ENCODE results near the gene PTCD1.

The PTCD1 gene

DNA sequence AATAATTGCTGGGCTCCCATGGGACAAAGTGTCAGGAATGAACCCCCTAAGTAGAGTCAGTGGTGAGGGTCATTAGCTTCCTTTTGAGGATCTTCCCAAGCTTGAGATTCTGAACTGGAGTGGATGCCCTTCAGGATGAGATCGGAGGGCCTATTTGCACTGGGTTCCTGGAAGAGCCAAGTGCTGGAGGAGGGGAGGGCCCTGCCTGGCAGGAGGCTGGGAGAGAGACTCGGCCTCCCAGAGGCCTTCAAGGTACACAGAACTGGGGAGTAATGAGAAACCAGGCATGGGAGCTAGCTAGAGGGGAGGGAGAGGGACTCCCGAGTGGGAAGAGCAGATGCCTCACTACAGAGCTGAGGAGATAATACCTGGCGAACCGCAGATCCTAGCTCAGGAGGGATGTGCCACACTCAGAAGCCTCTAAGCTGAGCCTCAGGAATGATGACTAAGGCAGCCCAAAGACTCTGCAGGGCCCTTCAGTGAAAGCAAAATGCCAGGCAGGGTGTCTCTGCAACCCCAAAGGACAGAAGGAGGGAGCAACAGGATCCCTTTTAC, 39.6 kb downstream of the PTCD1 start:
- no peak overlapping the region for H2BK5ac ChIP-seq (ENCODE audit: low read length)
- no peaks in the 10 kb centered on the region for H3K79me2 ChIP-seq (ENCODE audit: control insufficient read depth, insufficient read depth, low read length)
- H3K18ac ChIP-seq (ENCODE audit: low read length): no peak overlapping the region
- peaks cover 8% of the 10 kb centered on the region for H3K79me1 ChIP-seq (ENCODE audit: low read length)
- peaks cover 24% of the 10 kb centered on the region for H3K36me3 ChIP-seq (ENCODE audit: control insufficient read depth, insufficient read depth, low read length)
- no peak overlapping the region for H2AK5ac ChIP-seq (ENCODE audit: low read length)
- no peak overlapping the region for H2BK120ac ChIP-seq (ENCODE audit: low read depth, low read length)
- no peak overlapping the region for H3K4me2 ChIP-seq (ENCODE audit: low read length)
- no peak overlapping the region for H2BK15ac ChIP-seq (replicated peaks; ENCODE audit: low read depth)
- no peaks in the 10 kb centered on the region for H3K4me1 ChIP-seq (ENCODE audit: control insufficient read depth, low read depth, low read length)
- no peak overlapping the region for H3K56ac ChIP-seq (ENCODE audit: low read length)
- H3K23ac ChIP-seq (ENCODE audit: low read length): no peak overlapping the region
- H3K27ac ChIP-seq (ENCODE audit: low read depth, low read length): no peak overlapping the region
- H4K8ac ChIP-seq (ENCODE audit: low read depth, low read length): no peak overlapping the region
- no peak for DNase-seq
- H3K27me3 ChIP-seq (ENCODE audit: insufficient read depth, low read length, poor library complexity): no peaks in the 10 kb centered on the region
- no CpG with 5 or more reads among the region's 5 CpGs for WGBS (ENCODE audit: extremely low coverage, insufficient coverage, low lambda C conversion rate)
- no peak overlapping the region for H4K5ac ChIP-seq (ENCODE audit: low read length)
- no peak overlapping the region for H3K4ac ChIP-seq (ENCODE audit: low read depth, low read length)
- no peak overlapping the region for H3K9ac ChIP-seq (ENCODE audit: low read length)
- H3K4me3 ChIP-seq (ENCODE audit: low read length): no peak overlapping the region

DNA sequence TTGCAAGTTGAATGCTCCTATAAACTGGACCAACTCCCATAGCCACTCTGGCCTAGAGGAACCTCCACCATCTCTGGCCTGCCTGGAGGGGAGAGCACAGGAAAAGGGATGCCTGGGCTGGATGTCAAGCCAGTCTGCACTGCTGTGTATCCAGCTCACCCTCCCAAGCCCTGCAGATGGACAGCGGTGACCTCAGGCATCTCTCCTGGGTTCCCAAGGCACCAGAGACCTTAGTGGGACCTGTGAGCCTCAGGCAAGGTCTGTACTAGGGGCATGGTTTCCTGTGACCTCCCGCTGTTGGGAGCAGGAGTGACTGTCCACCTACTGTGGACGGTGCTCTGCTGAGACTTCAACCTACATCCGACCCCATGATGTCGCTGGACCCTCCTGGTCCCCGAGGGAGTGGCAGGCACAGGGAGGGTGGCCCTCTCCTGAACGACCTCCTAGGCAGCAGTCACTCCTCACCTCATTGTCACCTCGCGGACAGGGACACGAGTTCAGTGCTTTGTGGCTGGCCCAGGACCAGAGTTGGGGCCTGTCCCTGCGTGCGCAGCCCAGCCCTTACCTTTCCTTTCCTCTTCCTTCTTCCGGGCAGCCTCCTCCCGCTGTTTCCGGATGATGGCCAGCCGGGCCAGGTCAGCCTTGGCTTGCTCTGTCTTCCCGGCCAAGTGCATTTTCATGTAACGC, 41.2 kb downstream of the PTCD1 start:
- Histone ChIP-seq H2BK15ac (replicated peaks; ENCODE audit: low read depth) (no peak overlapping the region), H4K8ac (ENCODE audit: low read depth, low read length) (no peak overlapping the region), H4K5ac (ENCODE audit: low read length) (no peak overlapping the region), H3K27ac (ENCODE audit: low read depth, low read length) (no peak overlapping the region), H3K27me3 (ENCODE audit: insufficient read depth, low read length, poor library complexity) (no peaks in the 10 kb centered on the region), H3K79me2 (ENCODE audit: control insufficient read depth, insufficient read depth, low read length) (no peaks in the 10 kb centered on the region), H3K4me2 (ENCODE audit: low read length) (no peak overlapping the region), H3K4ac (ENCODE audit: low read depth, low read length) (no peak overlapping the region), H3K79me1 (ENCODE audit: low read length) (peaks cover 3% of the 10 kb centered on the region), H2AK5ac (ENCODE audit: low read length) (no peak overlapping the region), H3K36me3 (ENCODE audit: control insufficient read depth, insufficient read depth, low read length) (peaks cover 20% of the 10 kb centered on the region), H3K4me3 (ENCODE audit: low read length) (no peak overlapping the region), H2BK5ac (ENCODE audit: low read length) (no peak overlapping the region), H3K18ac (ENCODE audit: low read length) (no peak overlapping the region), H3K4me1 (ENCODE audit: control insufficient read depth, low read depth, low read length) (no peaks in the 10 kb centered on the region), H3K56ac (ENCODE audit: low read length) (no peak overlapping the region), H2BK120ac (ENCODE audit: low read depth, low read length) (no peak overlapping the region), H3K23ac (ENCODE audit: low read length) (no peak overlapping the region), H3K9ac (ENCODE audit: low read length) (no peak overlapping the region)
- no CpG with 5 or more reads among the region's 18 CpGs for WGBS (ENCODE audit: extremely low coverage, insufficient coverage, low lambda C conversion rate)
- DNase-seq: no peak

DNA sequence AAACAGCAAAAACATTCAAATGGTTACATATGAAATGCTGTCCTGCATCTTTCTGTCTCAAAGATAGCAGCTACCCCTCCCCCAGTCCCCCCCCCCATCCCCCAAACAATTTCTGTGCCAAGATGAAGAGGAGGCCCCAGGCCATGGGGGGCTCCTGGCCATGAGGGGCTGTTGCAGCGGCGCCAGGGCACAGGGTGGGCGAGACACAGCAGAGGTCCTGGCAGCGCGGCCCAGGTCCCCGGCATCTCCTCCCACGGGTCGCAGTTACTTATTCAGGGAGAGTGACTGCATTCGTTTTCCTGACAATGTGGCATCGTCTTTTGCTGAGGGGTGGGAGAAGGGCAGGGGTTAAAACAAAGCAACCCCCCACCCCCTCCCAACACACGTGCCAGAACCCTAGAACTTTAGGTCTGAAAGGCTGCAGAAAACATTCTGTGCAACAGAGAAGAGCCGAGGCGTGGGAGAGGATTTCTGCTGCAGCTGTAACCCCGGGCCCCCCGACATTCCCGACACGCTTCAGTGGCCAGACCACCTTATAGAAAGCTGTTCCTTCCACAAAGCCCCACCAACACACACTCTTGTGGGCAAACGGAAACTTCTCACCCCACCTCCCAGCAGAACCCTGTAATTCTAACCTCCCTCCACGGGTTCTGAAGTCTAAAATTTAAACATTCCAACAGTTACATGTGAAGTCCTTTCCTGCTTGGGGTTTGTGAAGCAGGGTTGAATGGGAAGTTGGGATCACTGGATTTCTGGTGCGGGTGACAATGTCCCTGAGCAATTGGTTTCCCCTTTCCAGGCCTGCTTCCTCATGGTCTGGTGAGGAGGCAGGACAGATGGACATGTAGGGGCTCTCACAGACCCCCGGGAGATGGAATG, 41.9 kb downstream of the PTCD1 start:
- WGBS (ENCODE audit: extremely low coverage, insufficient coverage, low lambda C conversion rate): no CpG with 5 or more reads among the region's 21 CpGs
- no peak overlapping the region for H3K4me2 ChIP-seq (ENCODE audit: low read length)
- H4K8ac ChIP-seq (ENCODE audit: low read depth, low read length): no peak overlapping the region
- H3K36me3 ChIP-seq (ENCODE audit: control insufficient read depth, insufficient read depth, low read length): peaks cover 20% of the 10 kb centered on the region
- H3K18ac ChIP-seq (ENCODE audit: low read length): no peak overlapping the region
- H3K56ac ChIP-seq (ENCODE audit: low read length): no peak overlapping the region
- H2AK5ac ChIP-seq (ENCODE audit: low read length): no peak overlapping the region
- no peak overlapping the region for H4K5ac ChIP-seq (ENCODE audit: low read length)
- H3K4me3 ChIP-seq (ENCODE audit: low read length): no peak overlapping the region
- DNase-seq: no peak
- H2BK15ac ChIP-seq (replicated peaks; ENCODE audit: low read depth): no peak overlapping the region
- H3K9ac ChIP-seq (ENCODE audit: low read length): no peak overlapping the region
- no peaks in the 10 kb centered on the region for H3K27me3 ChIP-seq (ENCODE audit: insufficient read depth, low read length, poor library complexity)
- no peak overlapping the region for H3K23ac ChIP-seq (ENCODE audit: low read length)
- H2BK5ac ChIP-seq (ENCODE audit: low read length): no peak overlapping the region
- no peak overlapping the region for H2BK120ac ChIP-seq (ENCODE audit: low read depth, low read length)
- no peaks in the 10 kb centered on the region for H3K4me1 ChIP-seq (ENCODE audit: control insufficient read depth, low read depth, low read length)
- H3K79me1 ChIP-seq (ENCODE audit: low read length): peaks cover 3% of the 10 kb centered on the region
- H3K79me2 ChIP-seq (ENCODE audit: control insufficient read depth, insufficient read depth, low read length): no peaks in the 10 kb centered on the region
- no peak overlapping the region for H3K27ac ChIP-seq (ENCODE audit: low read depth, low read length)
- no peak overlapping the region for H3K4ac ChIP-seq (ENCODE audit: low read depth, low read length)

DNA sequence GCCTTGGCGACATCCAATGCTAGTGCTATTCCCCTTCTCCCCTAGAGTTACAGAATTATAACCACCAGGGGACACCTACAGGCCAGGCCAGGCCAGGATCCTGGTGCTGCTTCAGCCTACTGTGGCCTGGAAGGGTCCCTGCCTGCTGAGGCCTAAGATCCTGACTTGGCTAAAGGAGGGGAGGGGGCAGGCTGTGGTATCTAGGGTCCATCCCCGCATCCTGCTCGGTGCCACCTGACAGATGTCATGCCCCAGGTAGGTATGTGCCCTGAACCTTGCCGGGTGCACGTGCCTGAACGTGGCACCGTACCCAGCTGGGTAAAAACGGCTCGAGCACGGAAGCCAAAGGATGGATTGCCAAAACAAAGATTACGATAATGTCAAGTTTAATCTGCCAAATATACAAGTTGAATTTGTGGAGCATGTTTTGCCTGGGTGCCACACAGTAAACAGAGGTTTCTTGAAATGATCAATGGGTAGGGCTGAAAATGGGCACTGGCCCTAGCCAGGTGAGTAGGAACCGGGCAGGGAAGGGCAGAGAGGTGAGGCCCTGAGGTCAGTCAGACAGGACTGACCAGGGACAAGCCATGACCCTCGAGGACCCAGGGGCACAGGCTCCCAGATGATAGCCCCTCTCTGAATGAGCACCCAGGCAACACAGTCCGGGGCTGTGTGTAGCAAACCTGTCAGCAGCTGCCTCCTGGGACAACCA, 42.8 kb downstream of the PTCD1 start:
- no CpG with 5 or more reads among the region's 14 CpGs for WGBS (ENCODE audit: extremely low coverage, insufficient coverage, low lambda C conversion rate)
- Histone ChIP-seq H3K27ac (ENCODE audit: low read depth, low read length) (no peak overlapping the region), H3K4me2 (ENCODE audit: low read length) (no peak overlapping the region), H2BK120ac (ENCODE audit: low read depth, low read length) (no peak overlapping the region), H3K56ac (ENCODE audit: low read length) (no peak overlapping the region), H3K4me1 (ENCODE audit: control insufficient read depth, low read depth, low read length) (no peaks in the 10 kb centered on the region), H3K27me3 (ENCODE audit: insufficient read depth, low read length, poor library complexity) (no peaks in the 10 kb centered on the region), H2AK5ac (ENCODE audit: low read length) (no peak overlapping the region), H3K4ac (ENCODE audit: low read depth, low read length) (no peak overlapping the region), H4K8ac (ENCODE audit: low read depth, low read length) (no peak overlapping the region), H3K9ac (ENCODE audit: low read length) (no peak overlapping the region), H3K18ac (ENCODE audit: low read length) (no peak overlapping the region), H3K36me3 (ENCODE audit: control insufficient read depth, insufficient read depth, low read length) (peaks cover 18% of the 10 kb centered on the region), H3K79me1 (ENCODE audit: low read length) (peaks cover 3% of the 10 kb centered on the region), H4K5ac (ENCODE audit: low read length) (no peak overlapping the region), H2BK15ac (replicated peaks; ENCODE audit: low read depth) (no peak overlapping the region), H3K4me3 (ENCODE audit: low read length) (no peak overlapping the region), H2BK5ac (ENCODE audit: low read length) (no peak overlapping the region), H3K23ac (ENCODE audit: low read length) (no peak overlapping the region), H3K79me2 (ENCODE audit: control insufficient read depth, insufficient read depth, low read length) (no peaks in the 10 kb centered on the region)
- peak; percentile 44 for DNase-seq

DNA sequence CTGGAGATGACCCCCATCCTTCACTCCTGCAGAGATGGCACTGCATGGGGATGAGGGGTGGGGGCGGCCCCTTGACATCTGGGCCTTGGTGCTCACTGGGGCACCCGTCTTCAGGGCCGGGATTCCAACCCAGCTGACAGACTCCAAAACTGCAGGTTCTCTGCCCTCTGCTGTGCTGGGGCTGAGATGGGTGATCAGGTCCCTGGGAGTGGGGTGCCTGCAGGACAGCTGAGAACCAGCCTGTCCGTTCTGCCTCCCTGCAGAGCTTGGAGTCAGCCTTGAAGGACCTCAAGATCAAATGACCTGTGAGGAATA, 44.5 kb downstream of the PTCD1 start:
- peaks cover 15% of the 10 kb centered on the region for H3K36me3 ChIP-seq (ENCODE audit: control insufficient read depth, insufficient read depth, low read length)
- no peak overlapping the region for H3K9ac ChIP-seq (ENCODE audit: low read length)
- H3K27ac ChIP-seq (ENCODE audit: low read depth, low read length): no peak overlapping the region
- H3K79me2 ChIP-seq (ENCODE audit: control insufficient read depth, insufficient read depth, low read length): no peaks in the 10 kb centered on the region
- no peak overlapping the region for H2BK120ac ChIP-seq (ENCODE audit: low read depth, low read length)
- H3K56ac ChIP-seq (ENCODE audit: low read length): no peak overlapping the region
- H4K8ac ChIP-seq (ENCODE audit: low read depth, low read length): no peak overlapping the region
- no peak overlapping the region for H4K5ac ChIP-seq (ENCODE audit: low read length)
- no peaks in the 10 kb centered on the region for H3K4me1 ChIP-seq (ENCODE audit: control insufficient read depth, low read depth, low read length)
- no peaks in the 10 kb centered on the region for H3K27me3 ChIP-seq (ENCODE audit: insufficient read depth, low read length, poor library complexity)
- H2AK5ac ChIP-seq (ENCODE audit: low read length): no peak overlapping the region
- no peak overlapping the region for H2BK15ac ChIP-seq (replicated peaks; ENCODE audit: low read depth)
- no peak overlapping the region for H3K4me2 ChIP-seq (ENCODE audit: low read length)
- H3K4ac ChIP-seq (ENCODE audit: low read depth, low read length): no peak overlapping the region
- no CpG with 5 or more reads among the region's 4 CpGs for WGBS (ENCODE audit: extremely low coverage, insufficient coverage, low lambda C conversion rate)
- no peak overlapping the region for H2BK5ac ChIP-seq (ENCODE audit: low read length)
- H3K23ac ChIP-seq (ENCODE audit: low read length): no peak overlapping the region
- H3K4me3 ChIP-seq (ENCODE audit: low read length): no peak overlapping the region
- no peak overlapping the region for H3K18ac ChIP-seq (ENCODE audit: low read length)
- DNase-seq: no peak
- no peaks in the 10 kb centered on the region for H3K79me1 ChIP-seq (ENCODE audit: low read length)

Data from mesendoderm (in vitro differentiated cells).